H9 (cell line): ENCODE results near the gene MTSS2. TPM values are rescaled to one million over a fixed set of nuclear protein-coding genes. Genes with fewer than 3 reads are reported as not detected.

Experiments
- DNase-seq: peaks from one replicate; pipeline ENCODE4 v3.0.0-alpha.2; 2017
- H2AFZ ChIP-seq: one replicate; pipeline ENCODE4 v1.6.1; 2013; ENCODE audit warnings: mild to moderate bottlenecking, low read length, control low read depth, moderate library complexity
- H2AK5ac ChIP-seq: 2 replicates; pipeline ENCODE4 v1.6.1; 2013; ENCODE audit warnings: low read length, control low read depth, mixed read lengths; ENCODE audit not compliant: insufficient read length
- H2BK120ac ChIP-seq: one replicate; pipeline ENCODE4 v1.6.1; 2013; ENCODE audit warnings: low read depth, mild to moderate bottlenecking, low read length, control low read depth, inconsistent platforms; ENCODE audit not compliant: poor library complexity, severe bottlenecking
- H2BK12ac ChIP-seq: 2 replicates; pipeline ENCODE4 v1.6.1; 2013; ENCODE audit warnings: low read length, control low read depth, mixed read lengths, low read depth; ENCODE audit not compliant: insufficient read length
- H2BK15ac ChIP-seq: 2 replicates; pipeline ENCODE4 v1.6.1; 2013; ENCODE audit warnings: low read depth, low read length, control low read depth
- H2BK20ac ChIP-seq: one replicate; pipeline ENCODE4 v1.6.1; 2013; ENCODE audit warnings: low read depth, mild to moderate bottlenecking, low read length, control low read depth, inconsistent platforms; ENCODE audit not compliant: poor library complexity, severe bottlenecking
- H2BK5ac ChIP-seq: 2 replicates; pipeline ENCODE4 v1.6.1; 2013; ENCODE audit warnings: low read length, control low read depth, mixed read lengths; ENCODE audit not compliant: insufficient read length
- H3K14ac ChIP-seq: 2 replicates; pipeline ENCODE4 v1.6.1; 2013; ENCODE audit warnings: low read length, control low read depth; ENCODE audit not compliant: insufficient read depth
- H3K18ac ChIP-seq: 2 replicates; pipeline ENCODE4 v1.6.1; 2013; ENCODE audit warnings: low read depth, mild to moderate bottlenecking, mixed read lengths, low read length, control low read depth; ENCODE audit not compliant: insufficient read length
- H3K23ac ChIP-seq: 2 replicates; pipeline ENCODE4 v1.6.1; 2013; ENCODE audit warnings: low read length, control low read depth, mixed read lengths, low read depth; ENCODE audit not compliant: insufficient read length
- H3K23me2 ChIP-seq: 2 replicates; pipeline ENCODE4 v1.6.1; 2013; ENCODE audit warnings: low read depth, mild to moderate bottlenecking, mixed read lengths, low read length, control low read depth; ENCODE audit not compliant: insufficient read length, poor library complexity, severe bottlenecking
- H3K27ac ChIP-seq: 2 replicates; pipeline ENCODE4 v1.5.1; 2013; ENCODE audit warnings: low read length, control low read depth, mixed read lengths, low read depth; ENCODE audit not compliant: insufficient read length
- H3K27me3 ChIP-seq: 2 replicates; pipeline ENCODE4 v1.6.1; 2013; ENCODE audit warnings: low read length, control low read depth, inconsistent platforms; ENCODE audit not compliant: insufficient read depth
- H3K4ac ChIP-seq: 2 replicates; pipeline ENCODE4 v1.6.1; 2013; ENCODE audit warnings: low read depth, mild to moderate bottlenecking, control low read depth, inconsistent platforms, low read length, moderate library complexity
- H3K4me1 ChIP-seq: 2 replicates; pipeline ENCODE4 v1.6.1; 2013; ENCODE audit warnings: low read length, control low read depth, inconsistent platforms; ENCODE audit not compliant: insufficient read depth
- H3K4me2 ChIP-seq: 2 replicates; pipeline ENCODE4 v1.6.1; 2013; ENCODE audit warnings: low read length, control low read depth, mixed read lengths; ENCODE audit not compliant: insufficient read length, insufficient read depth
- H3K56ac ChIP-seq: 2 replicates; pipeline ENCODE4 v1.6.1; 2013; ENCODE audit warnings: low read depth, mild to moderate bottlenecking, mixed read lengths, low read length, control low read depth; ENCODE audit not compliant: insufficient read length
- H3K79me1 ChIP-seq: 2 replicates; pipeline ENCODE4 v1.6.1; 2013; ENCODE audit warnings: low read depth, mild to moderate bottlenecking, moderate library complexity, low read length, control low read depth, inconsistent platforms; ENCODE audit not compliant: insufficient read depth, poor library complexity, severe bottlenecking
- H3K79me2 ChIP-seq: 2 replicates; pipeline ENCODE4 v1.6.1; 2013; ENCODE audit warnings: low read length, control low read depth, inconsistent platforms; ENCODE audit not compliant: insufficient read depth
- H3K9ac ChIP-seq: 2 replicates; pipeline ENCODE4 v1.6.1; 2013; ENCODE audit warnings: low read length, control low read depth, mixed read lengths; ENCODE audit not compliant: insufficient read length; ENCODE audit errors: extremely low read depth
- H3K9me3 ChIP-seq: one replicate; pipeline ENCODE4 v1.6.1; 2013; ENCODE audit warnings: low read depth, low read length, inconsistent platforms; ENCODE audit not compliant: control insufficient read depth
- H3T11ph ChIP-seq: one replicate; pipeline ENCODE4 v1.6.1; 2013; ENCODE audit warnings: mild to moderate bottlenecking, low read length, control low read depth, inconsistent platforms
- H4K20me1 ChIP-seq: one replicate; pipeline ENCODE4 v1.6.1; 2013; ENCODE audit not compliant: control insufficient read depth, insufficient read length, insufficient read depth
- H4K5ac ChIP-seq: 2 replicates; pipeline ENCODE4 v1.6.1; 2013; ENCODE audit warnings: low read depth, mild to moderate bottlenecking, mixed read lengths, low read length, control low read depth; ENCODE audit not compliant: insufficient read length
- H4K8ac ChIP-seq: replicated peaks from 2 replicates; pipeline ENCODE4 v1.6.1; 2013; ENCODE audit warnings: low read length, control low read depth, mixed read lengths, low read depth; ENCODE audit not compliant: insufficient read length
- H4K91ac ChIP-seq: 2 replicates; pipeline ENCODE4 v1.6.1; 2013; ENCODE audit warnings: low read depth, mild to moderate bottlenecking, moderate library complexity, mixed read lengths, low read length, control low read depth; ENCODE audit not compliant: insufficient read length
- H3K27ac Mint-ChIP-seq, 3 experiments: 2 replicates in 2 of 3; 3 replicates in 1 of 3; pipeline ENCODE4 v1.8.0; 2020 to 2021; ENCODE audit warnings: mixed read lengths in 3 of 3, mild to moderate bottlenecking in 1 of 3, moderate library complexity in 1 of 3
- H3K27me3 Mint-ChIP-seq: 2 replicates; pipeline ENCODE4 v1.8.0; 2021; ENCODE audit warnings: low read depth, mild to moderate bottlenecking, moderate library complexity, mixed read lengths
- H3K36me3 Mint-ChIP-seq, 3 experiments: 2 replicates in 2 of 3; 3 replicates in 1 of 3; pipeline ENCODE4 v1.8.0; 2020 to 2021; ENCODE audit warnings: low read depth in 3 of 3, mixed read lengths in 3 of 3; ENCODE audit not compliant: insufficient read depth in 1 of 3
- H3K4me1 Mint-ChIP-seq, 2 experiments: 2 replicates each; pipeline ENCODE4 v1.8.0; 2020; ENCODE audit warnings: mixed read lengths in 2 of 2
- H3K4me3 Mint-ChIP-seq, 2 experiments: 2 replicates in 1 of 2; 3 replicates in 1 of 2; pipeline ENCODE4 v1.8.0; 2020 to 2021; ENCODE audit warnings: mild to moderate bottlenecking in 2 of 2, mixed read lengths in 2 of 2, moderate library complexity in 1 of 2
- H3K9me3 Mint-ChIP-seq, 2 experiments: 2 replicates in 1 of 2; 3 replicates in 1 of 2; pipeline ENCODE4 v1.8.0; 2020; ENCODE audit warnings: mild to moderate bottlenecking in 2 of 2, mixed read lengths in 2 of 2, moderate library complexity in 1 of 2
- WGBS: extraction: QIAGEN DNeasy Blood & Tissue Kit; methylation state at CpG from one replicate; pipeline ENCODE4 v1.1.7; 2013; ENCODE audit warnings: missing lambda C conversion rate, low lambda C conversion rate, mixed read lengths; ENCODE audit not compliant: insufficient read length; ENCODE audit errors: extremely low coverage; 5-methylcytosine and 5-hydroxymethylcytosine counted together
- total RNA-seq: library from RNA; stranded (reverse); gene quantifications from 2 replicates; pipeline ENCODE4 v1.2.1, GENCODE V29; 2021
- TF ChIP-seq, protein P1 (sequence below): fragments of 200-600 bp; sonication (generic); conservative IDR thresholded peaks from 3 replicates; pipeline ENCODE4 v1.8.0; 2021; ENCODE audit warnings: antibody characterized with exemption, mild to moderate bottlenecking

Gene MTSS2
- total RNA-seq, 1 experiment from 2014 or later: 41.0 TPM

DNA sequence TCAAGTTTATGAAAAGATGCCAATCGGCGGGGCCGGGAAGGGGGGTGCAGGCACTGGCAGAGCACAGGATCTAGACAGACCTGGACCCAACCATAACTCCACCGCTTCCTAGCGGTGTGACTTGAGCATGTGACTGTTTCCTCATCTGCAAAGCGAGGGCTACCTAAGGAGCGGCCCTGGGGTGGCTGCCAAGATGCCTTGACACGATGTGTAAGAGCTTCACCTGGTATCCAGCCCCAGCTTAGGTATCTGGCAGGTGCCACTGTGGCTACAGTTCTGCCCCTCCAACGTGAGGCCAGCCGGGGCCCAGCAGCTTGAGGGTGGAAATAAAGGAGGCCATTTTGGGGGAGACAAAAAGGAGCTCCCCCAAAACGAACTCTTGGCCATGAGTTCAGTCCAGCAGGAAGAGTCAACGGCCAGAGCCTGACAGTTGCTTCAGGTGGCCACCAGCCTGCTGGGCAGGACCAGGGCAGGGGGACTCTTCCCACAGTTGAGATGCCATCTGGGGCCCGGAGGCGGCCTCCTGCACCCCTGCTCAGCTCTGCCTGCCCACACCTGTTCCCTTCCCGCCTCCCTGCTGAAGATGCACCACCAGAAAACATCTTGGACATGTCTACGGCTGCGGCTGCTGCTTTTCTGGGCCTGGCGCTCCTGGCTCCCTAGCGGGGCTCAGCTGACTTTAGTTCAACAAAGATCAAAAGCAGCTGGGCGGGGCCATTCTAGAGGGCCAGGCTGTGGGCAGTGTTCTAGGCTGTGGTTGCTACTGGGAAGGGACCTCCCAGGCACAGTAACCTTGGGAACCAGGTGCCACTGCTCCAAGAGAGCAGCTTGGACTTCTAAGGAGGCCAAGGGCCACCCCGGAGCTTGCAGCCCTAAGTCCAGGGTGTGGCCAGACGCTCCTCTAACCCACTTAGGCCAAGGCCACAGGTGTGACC, 3.4 kb upstream of the MTSS2 start:
- no peak overlapping the region for H2AFZ ChIP-seq
- H3K4me1 ChIP-seq: peaks cover 6% of the 10 kb centered on the region; the same call in 1 of the 2 replicates
- H2BK20ac ChIP-seq: no peak overlapping the region
- no peak overlapping the region for H3T11ph ChIP-seq
- H3K27ac ChIP-seq: no peak overlapping the region
- H3K27ac Mint-ChIP-seq: peak overlapping the region in 1 of 3 experiments; percentile 22; a peak in 2 of 7 replicates
- H3K18ac ChIP-seq: no peak overlapping the region
- WGBS: no CpG with 5 or more reads among the region's 22 CpGs
- H3K27me3 Mint-ChIP-seq: peaks cover 2% of the 10 kb centered on the region; the same call in 1 of the 2 replicates
- no peak overlapping the region for H3K4me2 ChIP-seq
- H3K14ac ChIP-seq: no peak overlapping the region
- H2BK12ac ChIP-seq: no peak overlapping the region
- H3K4me3 Mint-ChIP-seq: no peak overlapping the region; a peak in 1 of 5 replicates
- no peaks in the 10 kb centered on the region for H3K9me3 Mint-ChIP-seq
- H2AK5ac ChIP-seq: no peak overlapping the region
- H2BK120ac ChIP-seq: no peak overlapping the region
- peaks cover 7% of the 10 kb centered on the region for H3K23me2 ChIP-seq
- no peaks in the 10 kb centered on the region for H3K9me3 ChIP-seq
- peaks cover 25 to 34% of the 10 kb centered on the region in 2 experiments for H3K4me1 Mint-ChIP-seq
- no peaks in the 10 kb centered on the region for H3K27me3 ChIP-seq
- DNase-seq: no peak
- no peak overlapping the region for H2BK15ac ChIP-seq
- no peaks in the 10 kb centered on the region for H3K79me2 ChIP-seq
- no peak overlapping the region for H4K91ac ChIP-seq
- peaks cover 0 to 2% (median 1%) of the 10 kb centered on the region in 3 experiments; a peak in 2 of 7 replicates for H3K36me3 Mint-ChIP-seq
- H3K9ac ChIP-seq: no peak overlapping the region
- H3K56ac ChIP-seq: no peak overlapping the region
- TF ChIP-seq, protein P1, sequence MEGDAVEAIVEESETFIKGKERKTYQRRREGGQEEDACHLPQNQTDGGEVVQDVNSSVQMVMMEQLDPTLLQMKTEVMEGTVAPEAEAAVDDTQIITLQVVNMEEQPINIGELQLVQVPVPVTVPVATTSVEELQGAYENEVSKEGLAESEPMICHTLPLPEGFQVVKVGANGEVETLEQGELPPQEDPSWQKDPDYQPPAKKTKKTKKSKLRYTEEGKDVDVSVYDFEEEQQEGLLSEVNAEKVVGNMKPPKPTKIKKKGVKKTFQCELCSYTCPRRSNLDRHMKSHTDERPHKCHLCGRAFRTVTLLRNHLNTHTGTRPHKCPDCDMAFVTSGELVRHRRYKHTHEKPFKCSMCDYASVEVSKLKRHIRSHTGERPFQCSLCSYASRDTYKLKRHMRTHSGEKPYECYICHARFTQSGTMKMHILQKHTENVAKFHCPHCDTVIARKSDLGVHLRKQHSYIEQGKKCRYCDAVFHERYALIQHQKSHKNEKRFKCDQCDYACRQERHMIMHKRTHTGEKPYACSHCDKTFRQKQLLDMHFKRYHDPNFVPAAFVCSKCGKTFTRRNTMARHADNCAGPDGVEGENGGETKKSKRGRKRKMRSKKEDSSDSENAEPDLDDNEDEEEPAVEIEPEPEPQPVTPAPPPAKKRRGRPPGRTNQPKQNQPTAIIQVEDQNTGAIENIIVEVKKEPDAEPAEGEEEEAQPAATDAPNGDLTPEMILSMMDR: no peak
- no peak overlapping the region for H3K23ac ChIP-seq
- H3K79me1 ChIP-seq: no peaks in the 10 kb centered on the region
- H4K8ac ChIP-seq: no peak overlapping the region
- H3K4ac ChIP-seq: no peak overlapping the region
- no peaks in the 10 kb centered on the region for H4K20me1 ChIP-seq
- H2BK5ac ChIP-seq: no peak overlapping the region
- H4K5ac ChIP-seq: no peak overlapping the region
